DMS79 treated with DMSO at 0.1 percent for 48 hours (cell line): ENCODE results near the gene APLP2.
"Not testable (repeated sequence)": the region's sequence is repeated elsewhere in the genome, so short reads cannot be mapped to it uniquely, and the experiment has no call there.

Experiments
- DNase-seq: peaks from one replicate; lab custom pipeline; 2025; lab: John Stamatoyannopoulos, UW

APLP2 gene

GRCh38 chr11:130091169-130091568 is 21.5 kb downstream of the APLP2 start:
- DNase-seq, result not testable (repeated sequence)

DNA sequence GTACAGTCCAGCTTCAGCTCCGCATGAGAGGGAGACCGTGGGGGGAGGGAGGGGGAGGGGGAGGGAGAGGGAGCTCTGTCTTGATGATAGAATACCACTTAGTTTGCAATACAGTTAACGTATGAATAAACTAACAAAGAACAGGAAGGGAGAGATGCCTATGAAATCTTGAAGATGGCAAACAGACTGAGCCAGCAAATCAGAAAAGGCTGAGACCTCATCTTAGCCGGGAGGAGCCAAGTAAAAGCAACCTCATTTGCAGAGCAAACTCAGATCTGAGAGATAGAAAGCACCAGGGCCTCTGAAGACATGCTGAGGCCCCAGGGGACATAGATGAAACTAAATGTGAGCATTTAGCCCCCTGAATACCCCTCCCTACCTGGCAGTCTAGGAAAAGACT is 23.0 kb downstream of the APLP2 start:
- DNase-seq, result no peak

- DNase-seq, result no peak
Measured at GRCh38 chr11:130094614-130095013, 24.9 kb downstream of the APLP2 start.

DNA sequence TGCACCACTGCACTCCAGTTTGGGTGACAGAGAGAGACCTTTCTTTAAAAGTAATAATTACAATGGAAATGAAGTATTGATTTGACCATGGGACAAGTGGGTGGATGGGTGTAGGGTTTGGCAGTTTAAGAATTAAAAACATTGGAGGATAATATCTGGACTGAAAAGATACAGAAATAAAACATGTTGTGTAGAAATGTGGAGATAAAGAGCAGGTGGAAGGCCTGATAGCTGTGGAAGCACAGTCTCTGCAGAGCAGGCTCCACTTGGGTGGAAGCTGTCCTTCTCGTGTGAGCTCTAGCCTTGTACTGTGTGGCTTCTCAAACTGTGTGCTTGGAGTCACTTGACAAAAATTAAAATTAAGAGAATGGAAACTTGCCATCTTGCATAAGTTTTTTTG is 25.6 kb downstream of the APLP2 start:
- no peak for DNase-seq

DNA sequence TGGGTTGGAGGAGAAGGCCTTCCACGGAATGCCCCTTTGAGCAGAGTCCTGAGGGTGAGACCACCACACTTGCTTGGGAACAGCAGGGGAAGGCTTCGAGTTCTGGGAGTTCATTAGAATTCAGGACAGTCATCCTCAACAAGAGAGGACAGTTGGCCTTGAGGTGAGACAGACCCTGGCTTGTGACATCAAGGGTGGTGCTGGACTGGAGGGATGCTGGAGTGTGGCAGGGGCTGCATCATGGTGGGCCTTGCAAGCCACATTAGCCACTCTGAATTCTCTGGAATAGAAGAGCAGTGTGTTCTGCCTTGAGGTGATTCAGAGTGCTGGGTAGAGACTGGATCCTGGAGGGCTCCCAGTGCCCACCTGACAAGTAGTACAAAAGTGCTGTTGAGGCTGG is 26.3 kb downstream of the APLP2 start:
- no peak for DNase-seq

DNA sequence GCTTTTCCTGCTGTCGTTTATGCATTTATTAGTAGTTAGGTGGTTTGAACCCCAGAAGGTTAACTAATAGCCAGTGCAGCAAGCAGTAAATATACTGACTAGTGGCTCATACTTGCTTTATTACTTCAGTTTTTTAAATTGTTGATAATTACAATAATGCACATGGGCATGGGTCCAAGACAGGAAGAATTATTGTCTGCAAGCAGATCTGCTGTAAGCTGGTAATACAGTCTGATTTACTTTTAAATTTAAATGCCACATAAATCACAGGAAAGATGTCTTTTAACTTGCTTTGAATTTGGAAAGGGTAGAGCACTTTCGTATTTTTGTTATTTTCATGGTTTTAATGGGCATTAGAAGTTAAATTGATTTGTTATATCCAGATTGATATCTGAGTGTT is 27.1 kb downstream of the APLP2 start:
- DNase-seq, result no peak

DNA sequence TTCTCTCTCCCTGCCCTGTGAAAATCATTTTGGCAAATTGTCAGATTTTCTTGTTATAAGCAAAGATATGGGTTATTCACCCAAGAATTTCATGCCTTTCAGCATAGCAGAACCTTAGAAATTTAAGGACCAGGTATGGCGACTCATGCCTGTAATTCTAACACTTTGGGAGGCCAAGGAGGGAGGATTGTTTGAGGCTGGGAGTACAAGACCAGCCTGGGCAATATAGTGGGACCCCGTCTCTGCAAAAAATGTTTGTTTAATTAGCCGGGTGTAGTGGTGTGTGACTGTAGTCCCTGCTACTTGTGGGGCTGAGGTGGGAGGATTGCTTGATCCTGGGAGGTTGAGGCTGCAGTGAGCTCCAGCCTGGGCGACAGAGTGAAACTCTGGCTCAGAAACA is 27.6 kb downstream of the APLP2 start:
- DNase-seq, result no peak

DNA sequence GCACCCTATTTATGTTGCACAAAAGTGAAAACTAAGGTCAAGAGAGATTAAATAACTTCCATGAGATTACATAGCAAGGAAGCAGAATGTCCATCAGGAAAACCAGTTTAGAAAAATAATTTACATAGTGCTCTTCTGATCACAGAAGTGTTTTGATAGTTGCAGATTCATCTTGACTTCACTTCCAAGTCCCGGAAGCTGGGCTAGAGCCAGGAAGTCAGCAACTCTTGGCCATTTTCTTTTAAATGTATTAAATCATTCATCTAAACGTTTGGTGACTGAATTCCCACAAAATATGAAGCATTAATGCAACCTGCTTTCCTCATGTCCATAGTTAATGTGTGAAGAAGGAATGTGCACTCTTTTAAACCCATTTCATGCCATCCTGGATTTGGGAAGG is 29.7 kb downstream of the APLP2 start:
- no peak for DNase-seq

GRCh38 chr11:130100381-130101095 is 30.8 kb downstream of the APLP2 start:
- DNase-seq, result no peak

GRCh38 chr11:130101661-130102060 is 32.0 kb downstream of the APLP2 start:
- no peak for DNase-seq

DNA sequence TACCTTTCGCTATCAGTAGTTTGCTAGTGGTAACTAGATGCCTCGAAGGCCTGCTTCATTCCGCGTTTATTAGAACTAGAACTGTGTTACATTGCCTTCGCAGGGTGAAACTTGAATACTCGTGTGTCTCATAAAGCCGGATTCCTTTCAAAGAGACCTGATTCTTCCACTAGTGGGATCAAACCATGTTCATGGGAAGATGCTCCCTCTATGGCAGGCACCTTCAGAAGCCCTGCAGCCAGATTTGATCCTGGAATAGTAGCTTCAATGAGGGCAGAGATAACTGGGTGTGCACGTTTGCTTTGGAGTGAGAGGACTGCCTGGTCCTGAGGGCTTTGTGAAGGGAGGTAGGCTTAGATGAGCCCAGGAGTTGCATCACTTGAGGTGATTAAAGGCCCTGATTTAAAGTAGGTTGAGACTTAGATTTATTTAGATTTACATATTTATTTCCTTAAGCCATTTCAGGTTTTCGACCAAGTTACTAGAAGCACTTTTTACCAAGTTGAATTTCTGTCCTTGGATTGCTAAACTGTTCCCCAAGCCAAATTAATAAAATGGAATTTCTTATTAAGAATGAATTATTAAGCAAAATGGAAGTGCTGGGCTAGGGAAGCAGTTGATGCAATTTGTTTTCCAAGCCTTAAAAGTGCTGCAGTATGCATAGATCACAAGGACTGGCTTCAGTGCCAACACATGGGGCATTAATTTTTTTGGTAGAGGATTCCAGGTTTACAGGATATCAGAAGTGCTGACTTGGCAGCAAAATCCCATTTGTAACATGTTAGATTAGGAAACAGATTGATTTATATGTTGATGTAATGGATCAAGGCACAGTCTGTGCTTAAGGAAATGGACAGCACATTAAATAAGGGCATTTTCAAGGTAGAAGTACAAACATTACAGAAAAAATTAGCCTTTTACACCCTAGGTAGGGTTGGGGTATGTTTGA is 32.9 kb downstream of the APLP2 start:
- DNase-seq, result no peak

GRCh38 chr11:130103296-130103814 is 33.7 kb downstream of the APLP2 start:
- DNase-seq, result peak; percentile 36

GRCh38 chr11:130106381-130106780 is 36.7 kb downstream of the APLP2 start:
- DNase-seq, result no peak

- DNase-seq, result not testable (repeated sequence)
Measured at GRCh38 chr11:130108671-130109070, 39.0 kb downstream of the APLP2 start.

- DNase-seq, result no peak
Measured at GRCh38 chr11:130109386-130109785, 39.7 kb downstream of the APLP2 start.

DNA sequence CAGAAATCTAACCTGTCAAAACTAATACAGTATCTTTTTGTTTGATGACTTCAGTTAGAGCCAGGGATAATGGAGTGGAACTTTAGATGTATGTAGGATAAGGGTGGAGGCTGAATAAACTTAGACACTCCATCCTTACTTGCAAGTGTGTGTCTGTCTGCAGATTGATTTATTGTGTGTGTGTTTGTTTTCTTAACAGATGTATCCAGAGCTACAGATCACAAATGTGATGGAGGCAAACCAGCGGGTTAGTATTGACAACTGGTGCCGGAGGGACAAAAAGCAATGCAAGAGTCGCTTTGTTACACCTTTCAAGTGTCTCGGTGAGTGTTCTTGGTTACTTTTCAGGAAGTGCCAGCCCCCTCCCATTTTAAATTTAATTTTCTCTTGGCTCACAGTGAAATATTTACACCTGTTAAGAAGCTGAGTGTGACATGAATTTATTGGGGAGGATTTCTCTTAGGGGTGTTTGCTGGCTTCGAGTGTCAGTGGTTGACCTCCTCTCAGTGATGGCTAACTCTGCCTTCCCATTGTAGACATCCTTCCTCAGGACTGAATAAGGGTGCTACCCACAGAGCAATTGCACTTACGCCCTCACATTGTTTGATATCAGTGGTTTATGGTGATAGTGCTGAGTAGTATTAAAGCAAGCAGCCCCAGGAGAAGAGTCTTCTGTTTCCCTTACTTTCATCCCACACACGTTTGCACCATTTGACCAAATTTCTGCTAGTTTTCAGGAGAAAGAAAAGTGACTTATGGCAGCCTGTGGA is 40.8 kb downstream of the APLP2 start:
- DNase-seq, result no peak

GRCh38 chr11:130112071-130112830 is 42.6 kb downstream of the APLP2 start:
- no peak for DNase-seq

DNA sequence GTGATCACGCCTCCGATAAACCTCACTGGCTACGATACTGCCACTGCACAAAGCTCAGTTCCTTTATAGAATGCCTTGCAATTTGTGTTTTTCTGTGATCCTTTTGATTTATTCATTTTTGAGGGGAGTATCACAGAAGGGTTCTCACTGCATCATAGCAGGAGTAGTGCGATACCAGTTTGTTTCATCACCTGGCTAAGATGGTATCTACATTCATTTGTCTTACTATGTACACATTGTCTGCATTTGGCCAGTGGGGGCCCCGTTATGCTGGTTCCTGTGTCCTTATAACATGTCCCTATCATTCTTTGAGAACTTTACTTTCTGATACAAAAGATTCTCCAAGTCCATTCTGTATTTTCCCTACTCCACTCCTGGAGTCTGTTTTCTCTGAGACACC is 44.6 kb downstream of the APLP2 start:
- no peak for DNase-seq

DNA sequence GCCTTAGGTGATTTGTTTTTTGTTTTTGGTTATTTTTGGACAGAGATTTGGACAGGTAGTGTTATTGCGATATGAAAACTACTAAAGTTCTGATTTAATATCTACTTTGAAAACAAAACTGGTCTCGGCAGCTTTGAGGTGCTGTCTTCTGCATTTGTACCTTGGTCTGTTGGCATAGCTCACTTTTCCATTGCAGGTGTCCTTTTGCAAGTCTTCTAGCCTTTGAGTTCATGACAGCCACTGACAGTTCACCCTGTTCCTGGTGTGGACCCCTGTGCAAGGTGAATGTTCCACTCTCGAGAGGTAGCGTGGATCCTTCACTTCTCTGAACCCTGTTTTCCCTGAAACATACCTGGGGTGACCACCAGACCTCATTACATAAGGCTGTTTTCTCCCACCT is 45.0 kb downstream of the APLP2 start:
- DNase-seq, result no peak

DNA sequence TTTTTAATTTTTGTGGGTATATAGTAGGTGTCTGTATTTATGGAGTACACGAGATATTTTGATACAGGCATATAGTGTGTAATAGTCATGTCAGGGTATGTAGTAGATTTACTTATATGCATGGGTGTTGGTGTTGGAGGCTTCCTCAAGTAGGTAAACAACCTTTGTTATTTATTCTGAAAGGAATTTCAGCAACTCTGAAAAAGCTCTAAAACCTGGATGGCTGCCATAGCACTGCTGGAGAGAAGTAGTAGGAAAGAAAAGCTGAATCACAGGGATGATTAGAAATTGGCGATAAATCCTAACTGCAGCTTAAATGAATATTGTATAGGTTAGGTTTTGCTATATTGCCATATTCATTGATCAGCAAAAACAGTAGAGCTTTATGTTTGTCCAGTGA is 45.5 kb downstream of the APLP2 start:
- DNase-seq, result peak; percentile 9

- DNase-seq, result no peak
Measured at GRCh38 chr11:130118165-130118564, 48.5 kb downstream of the APLP2 start.
